IPS-15b (cell line): ENCODE measurements around the gene HDGF.

ENCODE experiments used
- H3K27me3 ChIP-seq: one replicate; pipeline ENCODE4 v1.6.1; 2013; ENCODE audit warnings: low read length; ENCODE audit not compliant: control insufficient read depth, insufficient read depth
- H3K36me3 ChIP-seq: one replicate; pipeline ENCODE4 v1.6.1; 2013; ENCODE audit warnings: low read length; ENCODE audit not compliant: control insufficient read depth, insufficient read depth
- H3K4me1 ChIP-seq: one replicate; pipeline ENCODE4 v1.6.1; 2013; ENCODE audit warnings: mild to moderate bottlenecking, low read length; ENCODE audit not compliant: control insufficient read depth, insufficient read depth
- H3K4me3 ChIP-seq: one replicate; pipeline ENCODE4 v1.5.1; 2013; ENCODE audit warnings: low read depth, low read length
- H3K9ac ChIP-seq: one replicate; pipeline ENCODE4 v1.6.1; 2013; ENCODE audit warnings: low read depth, mild to moderate bottlenecking, low read length
- H3K9me3 ChIP-seq: one replicate; pipeline ENCODE4 v1.6.1; 2013; ENCODE audit warnings: mild to moderate bottlenecking, low read length; ENCODE audit not compliant: control insufficient read depth, insufficient read depth

HDGF gene

DNA sequence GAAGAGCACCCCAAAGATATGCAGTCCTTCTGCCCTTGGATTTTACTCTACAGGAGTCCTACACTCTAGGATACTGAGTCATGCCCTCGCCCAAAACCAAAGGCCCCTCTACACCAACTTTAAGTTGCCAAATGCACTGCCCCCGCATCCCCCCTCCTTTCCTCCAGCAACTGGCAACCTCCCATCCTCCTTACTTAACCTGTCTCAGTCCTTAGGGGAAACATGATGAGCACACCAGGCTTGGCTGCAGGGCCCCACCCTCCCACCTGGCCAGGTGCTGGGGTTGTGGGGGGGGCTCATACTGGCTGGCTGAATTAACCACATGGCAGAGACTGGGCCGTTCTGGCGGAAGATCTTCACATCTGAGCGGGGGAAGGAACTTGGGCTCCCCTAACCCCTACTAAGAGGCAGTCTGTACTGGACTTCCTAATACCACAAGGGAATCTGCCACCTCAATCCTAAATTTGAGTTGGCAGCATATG is 1.2 kb downstream of the HDGF start:
- Histone ChIP-seq H3K27me3 (peaks cover 4% of the 10 kb centered on the region), H3K4me3 (peak overlapping the region; percentile 81), H3K36me3 (peaks cover 6% of the 10 kb centered on the region), H3K4me1 (peaks cover 39% of the 10 kb centered on the region), H3K9ac (peak overlapping the region; percentile 62), H3K9me3 (no peaks in the 10 kb centered on the region)

DNA sequence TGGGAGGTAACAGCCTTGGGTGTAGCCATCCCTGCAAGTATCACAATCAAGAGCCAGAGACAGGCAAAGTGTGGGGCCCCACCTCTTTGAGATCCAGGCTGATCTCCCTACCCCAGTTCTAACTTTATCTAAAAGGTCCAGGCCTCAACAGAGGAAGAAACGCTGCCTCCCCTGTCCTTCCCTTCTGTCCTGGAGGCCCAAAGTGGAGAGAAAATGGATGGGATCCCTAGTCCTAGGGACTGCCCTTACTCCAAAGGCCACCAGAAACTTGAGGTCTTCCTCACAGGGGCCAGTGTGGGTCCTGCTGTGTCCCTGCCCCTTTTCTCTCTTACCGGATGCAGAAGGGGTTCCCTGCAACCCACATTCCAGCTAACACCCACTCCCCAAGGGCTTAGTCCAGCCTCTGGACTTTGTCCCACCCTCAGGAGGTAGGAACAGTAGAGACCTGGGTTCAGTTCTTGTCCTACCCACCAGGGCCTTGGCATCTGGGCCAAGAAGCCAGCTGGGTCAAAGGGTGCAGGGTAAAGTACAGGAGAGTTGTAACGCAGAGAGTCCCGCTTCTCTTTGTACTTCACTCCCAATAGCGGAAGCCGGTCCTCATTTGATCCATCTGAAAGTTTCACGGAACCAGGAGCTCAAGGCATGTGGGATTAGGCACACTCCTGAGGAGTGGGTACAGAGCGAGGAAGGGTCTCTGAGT is 1.9 kb downstream of the HDGF start:
- no peak overlapping the region for H3K9ac ChIP-seq
- H3K4me1 ChIP-seq = peaks cover 39% of the 10 kb centered on the region
- H3K36me3 ChIP-seq = peaks cover 10% of the 10 kb centered on the region
- H3K4me3 ChIP-seq = peak overlapping the region; percentile 81
- peaks cover 4% of the 10 kb centered on the region for H3K27me3 ChIP-seq
- no peaks in the 10 kb centered on the region for H3K9me3 ChIP-seq

DNA sequence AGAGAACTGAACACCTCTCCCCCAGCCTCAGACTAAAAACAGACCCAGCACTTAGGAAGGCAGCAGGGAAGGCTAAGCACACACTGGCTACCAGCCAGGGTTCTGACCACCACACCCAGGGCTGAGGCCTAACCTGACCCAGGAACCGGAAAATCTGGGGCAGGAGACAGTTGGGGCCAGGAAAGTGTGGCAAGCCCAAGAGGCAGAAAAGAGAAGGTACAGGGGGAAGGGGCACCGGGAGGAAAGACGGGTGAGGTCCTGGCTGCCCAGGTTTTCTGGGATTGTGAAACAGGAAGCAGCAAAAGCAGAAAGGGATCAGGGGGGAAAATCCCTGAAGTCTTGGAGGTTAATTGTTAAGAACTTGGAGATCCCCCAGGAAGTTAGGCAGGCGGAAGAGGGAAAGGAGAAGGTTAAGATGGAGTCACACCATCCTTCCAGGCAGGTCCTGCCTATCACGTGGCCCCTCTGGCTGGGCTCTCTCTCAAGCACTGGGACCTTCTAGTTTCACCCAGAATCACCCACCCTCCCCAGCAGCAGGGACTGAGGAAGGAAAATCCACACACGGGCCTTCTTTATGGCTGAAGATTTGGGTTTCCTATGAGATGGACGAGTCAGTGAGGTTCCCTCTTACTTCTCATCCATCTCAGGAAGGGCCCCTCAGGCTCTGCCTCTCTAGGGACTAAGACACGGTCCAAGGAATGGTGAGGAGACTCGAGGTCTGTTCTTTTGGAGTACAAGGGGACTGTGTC is 2.6 kb downstream of the HDGF start:
- Histone ChIP-seq H3K9me3 (no peaks in the 10 kb centered on the region), H3K27me3 (peaks cover 4% of the 10 kb centered on the region), H3K4me3 (peak overlapping the region; percentile 19), H3K36me3 (peaks cover 15% of the 10 kb centered on the region), H3K4me1 (peaks cover 39% of the 10 kb centered on the region), H3K9ac (peak overlapping the region; percentile 54)

DNA sequence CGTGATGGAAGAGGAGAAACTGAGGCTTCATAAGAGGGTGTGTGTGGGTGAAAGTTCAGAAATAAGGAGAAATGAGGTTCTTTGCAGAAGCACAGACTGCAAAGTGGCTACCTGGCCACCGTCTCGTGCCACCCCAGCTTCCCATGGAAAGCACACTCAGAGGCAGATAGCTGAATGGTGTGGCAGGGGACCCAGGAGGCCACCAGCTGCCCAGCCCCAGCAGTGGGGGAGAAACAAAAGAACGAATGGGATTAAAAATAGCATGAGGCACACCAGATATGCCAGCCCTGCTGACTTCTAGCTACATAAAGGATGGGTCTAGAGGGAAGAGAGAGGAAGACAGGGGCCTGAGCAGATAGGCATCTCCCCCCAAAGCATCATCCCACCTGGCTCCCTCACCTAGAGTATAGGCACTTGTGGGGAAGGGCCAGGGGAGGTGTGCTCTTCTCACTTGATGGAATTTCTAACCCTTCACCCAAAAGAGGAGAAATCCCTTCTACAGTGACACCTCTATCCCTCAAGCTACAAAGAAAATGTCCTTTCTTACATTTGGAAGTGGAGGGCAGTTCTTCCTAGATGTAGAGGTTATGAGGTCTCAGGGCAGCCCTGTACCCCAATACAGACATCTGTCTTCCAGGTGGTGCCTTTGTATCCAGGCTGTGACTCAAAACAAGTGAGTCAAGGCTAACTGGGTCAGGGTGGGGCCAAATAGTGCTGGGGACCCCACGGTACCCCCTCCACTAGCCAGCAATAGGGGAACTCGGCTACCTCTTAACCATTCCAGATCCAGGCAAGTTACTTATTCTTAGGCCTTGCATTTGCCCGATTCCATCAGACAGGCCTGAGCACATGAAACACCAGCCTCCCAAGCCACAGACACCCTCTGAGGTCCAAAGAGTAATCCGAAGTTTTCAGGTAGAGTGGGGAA is 3.5 kb downstream of the HDGF start:
- Histone ChIP-seq H3K36me3 (peaks cover 24% of the 10 kb centered on the region), H3K9me3 (no peaks in the 10 kb centered on the region), H3K4me3 (peak overlapping the region; percentile 56), H3K27me3 (peaks cover 4% of the 10 kb centered on the region), H3K4me1 (peaks cover 38% of the 10 kb centered on the region), H3K9ac (peak overlapping the region; percentile 54)

DNA sequence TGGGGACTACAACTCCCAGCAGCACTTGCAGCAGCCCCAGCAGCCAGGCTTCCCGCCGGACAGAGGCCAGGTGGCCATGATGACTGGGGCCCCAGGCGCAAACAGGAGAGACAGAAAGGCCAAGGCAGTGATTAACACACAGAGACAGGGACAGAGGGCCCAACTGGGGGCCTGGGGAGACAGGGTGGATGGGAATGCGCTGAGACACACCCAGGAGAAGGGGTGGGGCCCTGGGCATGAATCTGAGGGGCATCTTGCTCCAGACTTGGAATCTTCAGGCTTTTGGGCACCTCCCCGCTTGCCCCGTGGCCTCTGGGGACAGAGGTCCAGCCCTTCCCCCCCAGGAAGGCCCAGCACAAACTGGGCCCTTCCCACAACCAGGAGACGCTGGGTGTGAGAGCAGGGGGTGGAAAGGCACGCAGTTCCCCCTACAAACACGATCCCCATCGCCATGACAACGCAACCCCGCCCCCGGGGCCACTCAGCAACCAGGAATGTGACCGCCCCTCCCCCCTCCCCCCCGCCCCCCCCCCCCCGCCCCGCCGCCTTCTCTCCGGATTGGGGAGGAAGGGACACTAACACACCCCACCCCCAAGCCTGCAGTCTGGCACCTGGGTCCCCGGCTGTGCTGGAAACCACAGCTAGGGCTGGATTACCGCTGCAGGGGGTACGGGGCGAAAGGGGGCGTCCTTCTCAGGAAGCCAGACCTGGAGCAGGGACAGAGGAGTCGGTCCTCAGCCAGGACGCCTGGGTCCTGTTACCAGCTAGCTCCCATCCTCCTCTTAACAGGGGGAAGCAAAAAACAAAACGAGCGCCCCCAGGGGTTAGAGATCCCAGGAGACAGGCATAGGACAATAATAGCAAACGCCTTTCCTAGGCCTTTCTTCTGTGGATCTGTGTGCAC is 4.5 kb downstream of the HDGF start:
- Histone ChIP-seq H3K4me3 (peak overlapping the region; percentile 76), H3K36me3 (peaks cover 24% of the 10 kb centered on the region), H3K9me3 (no peaks in the 10 kb centered on the region)

DNA sequence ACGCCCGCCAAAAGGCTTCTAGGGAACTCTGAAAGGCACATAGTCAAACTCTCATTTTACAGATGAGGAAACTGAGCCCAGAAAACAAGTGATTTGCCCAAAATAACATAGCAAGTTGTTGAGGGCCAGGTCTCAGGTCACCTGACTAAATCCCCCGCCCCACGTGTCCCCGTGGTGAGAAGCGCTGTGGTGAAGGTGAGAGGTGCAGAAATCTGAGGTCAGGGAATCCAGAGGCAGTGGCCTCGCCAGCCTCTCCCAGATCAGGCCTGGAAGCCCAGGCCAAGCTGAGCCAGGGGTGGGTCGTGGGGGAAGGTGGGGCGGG is 5.1 kb downstream of the HDGF start:
- Histone ChIP-seq H3K9me3 (no peaks in the 10 kb centered on the region), H3K4me1 (peaks cover 38% of the 10 kb centered on the region), H3K27me3 (peaks cover 4% of the 10 kb centered on the region), H3K36me3 (peaks cover 23% of the 10 kb centered on the region), H3K9ac (peak overlapping the region; percentile 5), H3K4me3 (peak overlapping the region; percentile 76)

More for the DNA sequence above, 4.5 kb downstream of the HDGF start:
- Histone ChIP-seq H3K9ac (peak overlapping the region; percentile 88), H3K27me3 (peaks cover 4% of the 10 kb centered on the region), H3K4me1 (peaks cover 33% of the 10 kb centered on the region)

DNA sequence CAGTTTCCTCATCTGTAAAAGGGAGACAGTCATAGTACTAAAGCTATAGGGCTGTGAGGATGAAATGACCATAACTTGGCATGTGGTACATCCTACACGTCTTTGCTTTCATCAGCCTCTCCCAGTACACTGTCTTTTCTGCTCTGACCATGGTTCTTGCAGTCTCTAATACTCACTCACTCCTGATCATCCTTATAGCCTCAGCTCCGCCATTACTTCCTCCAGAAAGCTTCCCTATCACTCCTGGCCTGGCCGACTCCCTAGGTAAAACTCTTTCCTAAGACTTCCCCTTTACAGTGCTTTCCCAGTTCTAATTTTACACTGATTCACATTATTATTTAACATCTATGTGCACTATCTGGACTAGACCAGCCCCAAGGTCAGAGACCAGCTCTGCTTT is 5.6 kb downstream of the HDGF start:
- Histone ChIP-seq H3K9ac (peak overlapping the region; percentile 5), H3K9me3 (no peaks in the 10 kb centered on the region), H3K36me3 (peaks cover 23% of the 10 kb centered on the region), H3K4me1 (peaks cover 39% of the 10 kb centered on the region), H3K27me3 (peaks cover 4% of the 10 kb centered on the region), H3K4me3 (peak overlapping the region; percentile 76)

DNA sequence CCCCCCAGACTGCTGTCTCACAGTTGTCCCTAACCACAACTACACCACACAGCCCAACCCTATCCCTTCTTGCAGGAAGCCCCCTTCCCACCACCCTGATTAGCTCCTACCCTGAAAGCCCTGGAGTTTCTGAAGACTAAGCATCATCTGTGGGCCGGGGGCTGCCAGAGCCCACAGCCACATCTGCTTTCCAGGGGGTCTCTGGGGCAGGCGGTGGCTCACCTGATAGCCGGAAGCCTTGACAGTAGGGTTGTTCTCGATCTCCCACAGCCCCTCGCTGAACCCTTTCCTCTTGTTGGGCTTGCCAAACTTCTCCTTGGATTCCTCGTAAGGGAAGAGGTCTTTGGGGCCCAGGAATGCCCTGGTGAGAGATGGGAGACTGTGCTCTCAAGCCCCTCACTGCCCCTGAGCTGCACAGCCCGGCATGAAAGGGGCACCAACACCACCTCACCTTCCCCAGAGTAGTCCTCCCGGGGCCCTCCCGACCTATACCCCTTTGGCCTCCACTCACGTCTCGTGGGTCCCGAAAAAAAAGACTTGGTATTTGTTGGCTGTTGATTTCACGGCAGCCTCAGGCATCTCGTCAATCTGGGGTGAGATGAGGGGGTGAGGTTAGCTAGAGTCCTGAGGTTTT is 6.6 kb downstream of the HDGF start:
- H3K4me1 ChIP-seq = peaks cover 36% of the 10 kb centered on the region
- H3K9ac ChIP-seq = peak overlapping the region; percentile 47
- peaks cover 4% of the 10 kb centered on the region for H3K27me3 ChIP-seq
- no peak overlapping the region for H3K4me3 ChIP-seq
- H3K9me3 ChIP-seq = no peaks in the 10 kb centered on the region
- peaks cover 23% of the 10 kb centered on the region for H3K36me3 ChIP-seq

DNA sequence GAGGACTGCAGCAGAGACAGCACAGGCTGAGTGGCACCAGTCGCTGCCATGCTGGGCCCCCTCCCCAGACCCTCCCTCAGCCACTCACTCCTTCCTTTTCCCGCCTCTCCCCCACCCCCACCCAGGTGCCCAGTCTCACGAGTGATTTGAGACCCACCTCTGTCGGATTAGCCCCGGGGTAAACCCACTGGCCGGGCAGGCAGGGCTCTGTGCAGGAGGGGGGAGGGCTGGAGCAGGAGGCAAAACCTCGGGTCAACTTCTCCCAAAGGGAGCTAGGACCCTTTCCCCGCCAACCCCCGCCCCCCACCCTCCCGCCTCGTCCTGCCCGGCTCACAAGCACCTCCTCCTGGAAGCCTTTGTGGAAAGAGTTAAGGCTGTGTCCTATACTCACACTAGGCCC is 7.1 kb downstream of the HDGF start:
- Histone ChIP-seq H3K4me1 (peaks cover 31% of the 10 kb centered on the region), H3K9ac (peak overlapping the region; percentile 47), H3K36me3 (peaks cover 23% of the 10 kb centered on the region)

DNA sequence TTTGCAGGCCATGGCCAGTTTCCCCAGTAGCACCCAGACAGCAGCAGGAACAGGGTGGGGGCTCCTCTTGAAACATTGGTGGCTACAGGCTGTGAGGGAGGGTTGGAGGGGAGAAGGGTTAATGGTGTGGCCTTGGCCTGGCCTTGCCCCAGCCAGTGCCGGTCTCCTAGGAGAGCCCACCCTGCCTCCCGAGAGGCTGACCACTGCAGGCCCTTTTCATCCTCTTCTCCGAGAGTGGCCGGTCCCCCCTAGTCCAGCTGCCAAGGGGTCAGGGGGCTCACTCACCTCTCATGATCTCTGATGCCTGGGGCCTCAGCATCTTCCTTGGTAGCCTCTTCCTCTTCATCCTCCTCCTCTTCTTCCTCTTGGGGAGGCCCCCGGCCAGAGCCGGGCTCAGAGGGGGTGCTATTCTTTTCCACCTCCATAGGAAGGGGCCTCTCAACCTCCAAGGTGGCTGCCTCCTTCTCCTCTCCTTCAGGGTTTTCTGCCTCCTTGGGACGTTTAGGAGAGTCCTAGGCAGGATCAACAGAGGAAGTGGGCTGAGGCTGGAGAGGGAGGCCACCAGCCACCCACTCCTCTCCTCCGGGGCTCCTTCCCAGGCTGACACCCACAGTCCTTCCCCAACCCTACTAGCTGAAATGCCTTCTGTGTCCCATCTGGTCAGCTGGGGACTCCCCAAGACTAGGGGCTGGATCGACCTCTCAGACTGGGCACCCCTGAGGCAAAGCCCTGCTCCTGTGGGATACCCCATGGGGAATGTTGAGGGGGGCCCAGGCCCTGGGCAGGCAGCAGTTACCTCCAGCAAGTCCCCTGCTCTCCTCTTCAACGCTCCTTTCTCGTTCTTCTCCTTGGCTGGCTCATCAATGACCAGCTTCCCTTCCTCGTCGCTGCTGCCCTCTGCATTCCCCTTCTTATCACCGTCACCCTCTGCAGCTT is 7.8 kb downstream of the HDGF start:
- no peaks in the 10 kb centered on the region for H3K27me3 ChIP-seq
- peaks cover 24% of the 10 kb centered on the region for H3K4me1 ChIP-seq
- H3K4me3 ChIP-seq = no peak overlapping the region
- H3K9me3 ChIP-seq = no peaks in the 10 kb centered on the region
- H3K36me3 ChIP-seq = peaks cover 23% of the 10 kb centered on the region
- no peak overlapping the region for H3K9ac ChIP-seq

More for the DNA sequence above, 7.1 kb downstream of the HDGF start:
- Histone ChIP-seq H3K9me3 (no peaks in the 10 kb centered on the region), H3K27me3 (peaks cover under 1% of the 10 kb centered on the region), H3K4me3 (no peak overlapping the region)
